GM10266 (cell line): Measurements from ENCODE around the gene PGM1.

Source experiments
- DNase-seq: peaks from one replicate; pipeline ENCODE4 v3.0.0; 2012; ENCODE audit errors: extremely low spot score
- CTCF ChIP-seq: IDR thresholded peaks from 2 replicates; pipeline ENCODE4 v1.5.1; 2012; ENCODE audit warnings: mild to moderate bottlenecking, low read depth; ENCODE audit not compliant: control insufficient read depth, insufficient read depth; ENCODE audit errors: missing control alignments

Gene PGM1

GRCh38 chr1:63664742-63665141, 71.5 kb downstream of the PGM1 start:
- no peak for TF ChIP-seq CTCF
- no peak for DNase-seq

GRCh38 chr1:63665410-63665809, 72.2 kb downstream of the PGM1 start:
- no peak for TF ChIP-seq CTCF
- no peak for DNase-seq

GRCh38 chr1:63665824-63666223, 72.6 kb downstream of the PGM1 start:
- TF ChIP-seq CTCF = no peak
- no peak for DNase-seq

GRCh38 chr1:63668298-63668697, 75.1 kb downstream of the PGM1 start:
- no peak for TF ChIP-seq CTCF

GRCh38 chr1:63669151-63669961, 76.1 kb downstream of the PGM1 start:
- TF ChIP-seq CTCF = no peak

More at GRCh38 chr1:63668298-63668697, 75.1 kb downstream of the PGM1 start:
- DNase-seq = no peak

GRCh38 chr1:63670164-63670563, 77.0 kb downstream of the PGM1 start:
- TF ChIP-seq CTCF = no peak
- DNase-seq = no peak

More at GRCh38 chr1:63669151-63669961, 76.1 kb downstream of the PGM1 start:
- no peak for DNase-seq

GRCh38 chr1:63671514-63671913, 78.3 kb downstream of the PGM1 start:
- no peak for TF ChIP-seq CTCF
- DNase-seq = no peak
